AG09309 (cell line): ENCODE results near the gene SLC37A1.

Source experiments
- DNase-seq: peaks from one replicate; pipeline ENCODE4 v3.0.0-alpha.2; 2010; ENCODE audit warnings: low read depth
- H3K4me3 ChIP-seq: 2 replicates; pipeline ENCODE4 v1.5.1; 2011; ENCODE audit warnings: mild to moderate bottlenecking, low read depth, low read length, moderate library complexity; ENCODE audit not compliant: control insufficient read depth
- TF ChIP-seq, protein P1 (sequence below): IDR thresholded peaks from 2 replicates; pipeline ENCODE4 v1.5.1; 2011; ENCODE audit warnings: mild to moderate bottlenecking, low read depth, low read length, inconsistent platforms; ENCODE audit not compliant: insufficient read depth, control insufficient read depth; ENCODE audit errors: missing control alignments

SLC37A1 gene

DNA sequence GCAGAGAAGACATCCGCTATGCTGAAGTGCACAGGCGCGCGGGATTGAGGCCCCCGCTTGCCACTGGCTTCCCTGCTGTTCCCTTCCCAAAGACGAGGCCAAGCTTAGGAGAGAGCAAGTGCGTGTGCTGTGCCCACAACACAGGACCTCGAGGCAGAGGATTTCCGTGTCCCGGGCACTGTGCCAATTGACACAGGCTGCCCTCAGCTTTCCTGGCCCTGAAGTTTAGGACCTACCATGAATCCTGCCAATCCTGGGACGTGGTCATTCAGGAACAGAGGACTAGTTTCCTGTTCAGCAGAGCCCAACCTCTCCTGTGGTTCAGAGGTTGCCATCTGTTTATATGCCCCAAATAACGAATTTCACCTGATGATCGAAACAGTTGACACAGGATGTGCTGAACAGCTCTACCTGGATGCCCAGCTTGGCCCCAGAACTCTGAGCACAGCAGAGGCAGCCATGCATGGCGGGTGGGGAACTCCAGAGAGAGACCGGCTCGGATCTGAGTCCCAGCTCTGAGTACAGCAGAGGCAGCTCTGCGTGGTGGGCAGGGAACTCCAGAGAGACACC lies 22.0 kb downstream of the SLC37A1 start:
- DNase-seq, result no peak
- H3K4me3 ChIP-seq, result no peak overlapping the region
- TF ChIP-seq, protein P1, sequence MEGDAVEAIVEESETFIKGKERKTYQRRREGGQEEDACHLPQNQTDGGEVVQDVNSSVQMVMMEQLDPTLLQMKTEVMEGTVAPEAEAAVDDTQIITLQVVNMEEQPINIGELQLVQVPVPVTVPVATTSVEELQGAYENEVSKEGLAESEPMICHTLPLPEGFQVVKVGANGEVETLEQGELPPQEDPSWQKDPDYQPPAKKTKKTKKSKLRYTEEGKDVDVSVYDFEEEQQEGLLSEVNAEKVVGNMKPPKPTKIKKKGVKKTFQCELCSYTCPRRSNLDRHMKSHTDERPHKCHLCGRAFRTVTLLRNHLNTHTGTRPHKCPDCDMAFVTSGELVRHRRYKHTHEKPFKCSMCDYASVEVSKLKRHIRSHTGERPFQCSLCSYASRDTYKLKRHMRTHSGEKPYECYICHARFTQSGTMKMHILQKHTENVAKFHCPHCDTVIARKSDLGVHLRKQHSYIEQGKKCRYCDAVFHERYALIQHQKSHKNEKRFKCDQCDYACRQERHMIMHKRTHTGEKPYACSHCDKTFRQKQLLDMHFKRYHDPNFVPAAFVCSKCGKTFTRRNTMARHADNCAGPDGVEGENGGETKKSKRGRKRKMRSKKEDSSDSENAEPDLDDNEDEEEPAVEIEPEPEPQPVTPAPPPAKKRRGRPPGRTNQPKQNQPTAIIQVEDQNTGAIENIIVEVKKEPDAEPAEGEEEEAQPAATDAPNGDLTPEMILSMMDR, result no peak

DNA sequence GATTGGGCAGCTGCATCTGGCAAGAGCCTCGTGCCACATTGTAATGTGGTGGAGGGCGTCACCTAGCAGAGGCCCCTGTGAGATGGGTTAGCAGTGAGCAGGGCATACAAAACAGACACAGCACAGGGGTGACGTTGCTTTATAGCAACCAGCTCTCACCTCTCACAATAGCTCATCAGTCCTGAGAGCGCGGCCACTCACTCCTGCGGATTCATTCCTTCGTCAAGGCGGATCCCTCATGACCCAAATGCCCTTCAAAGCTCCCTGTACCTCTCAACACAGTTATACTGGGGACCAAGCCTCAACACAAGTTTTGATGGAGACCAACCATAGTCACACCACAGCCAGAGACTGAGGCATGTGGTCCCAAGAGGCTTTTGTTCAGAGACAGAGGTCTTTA lies 22.9 kb downstream of the SLC37A1 start:
- no peak for DNase-seq
- TF ChIP-seq, protein P1, result no peak
- H3K4me3 ChIP-seq, result no peak overlapping the region

DNA sequence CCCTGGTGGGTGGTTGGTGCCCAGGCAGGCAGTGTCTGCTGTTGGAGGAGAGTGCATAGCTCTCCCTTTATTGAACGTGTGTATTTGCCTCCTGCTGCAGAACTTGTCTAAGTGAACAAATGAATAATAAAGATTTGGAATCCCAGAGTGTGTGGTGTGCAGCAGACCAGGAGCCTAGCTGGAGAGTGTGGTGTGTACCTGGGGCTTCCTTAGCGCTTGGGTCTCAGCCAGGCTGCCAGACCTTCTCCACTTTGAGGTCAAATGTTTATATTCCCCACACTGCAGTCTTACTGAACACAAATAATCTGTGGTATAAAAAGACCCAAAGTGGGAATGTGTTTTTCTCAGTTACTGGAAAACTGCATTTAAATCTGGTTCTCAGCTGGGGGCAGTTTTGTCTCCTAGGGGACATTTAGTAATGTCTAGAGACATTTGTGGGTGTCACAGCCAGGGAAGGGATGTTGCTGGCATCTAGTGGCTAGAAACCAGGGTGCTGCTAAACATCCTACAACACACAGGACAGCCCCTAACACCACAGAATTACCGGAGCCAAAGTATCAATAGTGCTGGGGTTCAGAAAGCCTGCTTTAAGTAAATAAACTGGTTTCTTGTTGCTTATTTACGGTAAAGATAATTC lies 23.6 kb downstream of the SLC37A1 start:
- TF ChIP-seq, protein P1, result peak; percentile 37
- DNase-seq, result no peak
- no peak overlapping the region for H3K4me3 ChIP-seq

DNA sequence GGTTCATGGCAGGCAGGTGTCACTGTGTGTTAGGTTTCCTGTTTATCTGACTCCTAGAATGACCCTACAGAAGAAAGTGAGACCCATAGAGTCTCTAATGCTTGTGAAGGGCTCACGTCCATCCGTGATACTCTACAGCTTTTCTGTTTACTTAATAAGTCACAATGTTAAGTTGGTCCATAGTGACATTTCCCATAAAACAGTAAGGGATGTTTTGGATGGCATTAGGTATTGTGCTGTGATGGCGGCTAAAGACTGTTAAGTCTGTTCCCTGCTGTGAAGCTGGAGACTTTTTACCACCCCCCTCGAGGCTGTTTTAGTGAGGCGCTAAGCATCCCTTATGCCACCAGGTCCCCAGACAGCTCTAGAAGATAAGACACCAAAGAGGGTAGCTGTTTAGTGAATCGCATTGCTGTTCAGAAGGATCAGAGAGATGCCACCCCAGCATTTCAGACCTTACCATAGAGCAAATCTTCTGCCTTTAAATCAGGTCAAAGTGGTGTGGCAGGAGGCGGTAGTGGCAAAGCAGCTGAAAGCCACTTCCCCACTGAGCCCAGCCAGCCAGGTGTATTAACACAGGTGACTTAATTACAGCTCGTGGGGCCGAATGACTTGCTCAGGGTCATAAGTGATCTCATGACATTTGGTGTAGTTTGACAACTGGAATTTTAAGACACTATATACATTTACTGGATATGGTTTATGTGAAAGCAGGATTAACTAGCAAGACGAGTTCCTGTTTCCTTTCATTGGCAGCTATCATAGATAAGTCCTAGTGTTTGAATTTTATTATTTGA lies 25.0 kb downstream of the SLC37A1 start:
- TF ChIP-seq, protein P1, result no peak
- no peak overlapping the region for H3K4me3 ChIP-seq
- no peak for DNase-seq

DNA sequence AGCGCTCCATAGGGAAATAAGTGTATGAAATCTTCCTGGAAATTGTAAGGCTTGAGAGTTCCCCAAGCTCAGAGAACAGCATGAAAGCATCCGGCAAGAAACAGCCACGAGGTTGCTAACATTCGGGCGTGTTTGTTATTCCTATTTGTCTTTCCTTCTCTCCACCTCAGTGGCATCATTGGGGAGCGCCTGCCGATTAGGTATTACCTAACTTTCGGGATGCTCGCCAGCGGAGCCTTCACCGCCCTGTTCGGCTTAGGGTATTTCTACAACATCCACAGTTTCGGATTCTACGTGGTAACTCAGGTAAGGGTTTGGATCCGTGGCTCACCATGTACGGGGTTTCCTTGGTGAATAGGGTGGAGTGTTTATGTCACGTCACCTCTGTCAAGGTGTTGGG lies 25.7 kb downstream of the SLC37A1 start:
- no peak overlapping the region for H3K4me3 ChIP-seq
- TF ChIP-seq, protein P1, result no peak
- DNase-seq, result no peak

DNA sequence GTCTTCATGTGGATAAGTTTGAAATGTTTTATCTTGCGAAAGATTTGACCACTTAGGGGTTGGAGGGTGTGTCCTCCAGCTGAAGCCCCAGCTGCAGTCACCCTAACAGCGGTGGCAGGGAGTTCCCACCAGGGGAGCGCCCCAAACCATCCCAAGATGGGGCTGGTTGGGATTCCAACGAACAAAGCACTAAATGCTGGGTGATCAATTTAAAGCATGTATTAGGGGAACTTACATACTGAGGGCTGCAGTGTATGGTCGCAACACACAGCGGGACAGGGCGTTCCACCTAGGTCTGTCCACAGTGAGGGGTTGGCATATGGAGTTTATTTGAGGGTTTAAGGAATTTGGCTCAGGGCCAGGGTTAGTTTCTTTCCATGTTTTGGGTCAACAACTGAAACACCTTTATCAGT lies 26.3 kb downstream of the SLC37A1 start:
- TF ChIP-seq, protein P1, result peak; percentile 12
- no peak overlapping the region for H3K4me3 ChIP-seq
- no peak for DNase-seq
